HL-60 (cell line): ENCODE data around the gene NDUFS3.

Experiments used
- CTCF ChIP-seq: IDR thresholded peaks from one replicate; pipeline ENCODE4 v1.5.1; 2011; ENCODE audit warnings: low read length, control low read depth, inconsistent platforms; ENCODE audit not compliant: insufficient read depth
- GABPA ChIP-seq: IDR thresholded peaks from 2 replicates; pipeline ENCODE4 v1.6.1; 2012; ENCODE audit warnings: low read depth
- POLR2AphosphoS5 ChIP-seq: IDR thresholded peaks from 2 replicates; pipeline ENCODE4 v1.6.1; 2012; ENCODE audit warnings: low read depth
- REST ChIP-seq: IDR thresholded peaks from 2 replicates; pipeline ENCODE4 v1.6.1; 2012; ENCODE audit warnings: low read depth; ENCODE audit not compliant: insufficient replicate concordance

GRCh38 chr11:47560426-47560825, 18.4 kb upstream of the NDUFS3 start:
- TF ChIP-seq POLR2AphosphoS5 (no peak), CTCF (no peak), GABPA (no peak), REST (no peak)
